T follicular helper cell (primary cell): Measurements from ENCODE around the gene LGMN.
"Not testable (repeated sequence)": the region's sequence is repeated elsewhere in the genome, so short reads cannot be mapped to it uniquely, and the experiment has no call there.

Source experiments
- DNase-seq: peaks from one replicate; pipeline ENCODE4 v3.0.0-alpha.2; 2020; ENCODE audit warnings: low read depth
- total RNA-seq, 2 experiments: gene quantifications; one replicate each; lab custom pipeline; 2026; lab: John Stamatoyannopoulos, UW

The LGMN gene
- 5.4 to 7.5 reads per million in 2 experiments for total RNA-seq

DNA sequence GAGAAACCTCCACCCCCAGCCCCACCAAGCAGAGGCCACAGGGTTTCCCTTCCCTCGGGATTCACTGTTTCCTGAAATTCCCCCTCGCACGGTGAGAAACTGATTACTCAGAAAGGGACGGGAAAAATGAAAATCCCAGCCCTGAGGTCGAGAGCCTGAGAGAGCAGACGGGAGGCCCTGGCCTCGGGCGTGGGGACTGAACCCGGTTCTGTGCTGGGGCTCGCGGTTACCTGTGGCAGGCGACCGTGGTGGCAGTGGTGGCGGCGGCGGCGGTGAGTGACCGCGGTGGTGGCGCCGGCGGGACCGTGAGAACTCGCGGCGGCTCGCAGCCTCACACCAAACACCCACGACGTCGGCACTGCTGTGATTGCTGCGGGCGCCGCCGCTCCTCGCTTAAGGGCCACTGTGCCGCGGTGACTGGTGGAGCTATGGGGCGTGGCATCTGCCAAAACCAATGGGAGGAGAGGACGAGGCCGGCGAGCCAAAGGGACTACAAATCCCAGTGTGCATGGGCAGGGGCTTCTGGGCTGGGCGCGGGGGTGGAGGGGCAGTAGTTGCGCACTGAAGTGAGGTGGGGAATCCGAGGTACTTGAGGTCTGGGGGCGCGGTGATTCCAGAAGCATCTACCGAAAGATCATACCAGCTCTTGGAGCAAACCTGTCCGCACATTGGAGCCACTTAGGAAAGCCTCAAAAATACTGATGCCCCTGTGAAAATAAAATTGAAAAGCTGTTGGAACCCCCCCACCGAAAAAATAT, at the start of gene LGMN:
TSS of gene LGMN (minus strand) at position 369 of the 758 bp plus-strand sequence. CDS start 15,841 bp downstream, outside the sequence.
- peak; percentile 68 for DNase-seq

DNA sequence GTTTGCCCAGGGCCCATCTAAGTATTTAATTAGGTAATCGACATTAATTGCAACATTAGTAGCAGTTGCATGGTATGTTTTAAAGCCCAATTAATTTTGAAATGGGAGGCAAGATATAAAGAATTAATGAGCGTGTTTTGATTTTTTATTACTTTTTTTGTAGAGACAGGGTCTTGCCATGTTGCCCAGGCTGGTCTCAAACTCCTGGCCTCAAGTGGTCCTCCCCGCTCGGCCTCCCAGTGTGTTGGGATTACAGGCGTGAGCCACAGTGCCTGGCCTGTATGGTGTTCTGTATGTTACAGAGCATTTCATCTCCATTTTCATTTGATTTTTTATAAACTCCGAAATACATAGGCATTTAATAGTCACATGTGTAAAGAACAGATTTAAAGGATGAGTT, 46.5 kb upstream of the LGMN start:
- DNase-seq, result no peak

DNA sequence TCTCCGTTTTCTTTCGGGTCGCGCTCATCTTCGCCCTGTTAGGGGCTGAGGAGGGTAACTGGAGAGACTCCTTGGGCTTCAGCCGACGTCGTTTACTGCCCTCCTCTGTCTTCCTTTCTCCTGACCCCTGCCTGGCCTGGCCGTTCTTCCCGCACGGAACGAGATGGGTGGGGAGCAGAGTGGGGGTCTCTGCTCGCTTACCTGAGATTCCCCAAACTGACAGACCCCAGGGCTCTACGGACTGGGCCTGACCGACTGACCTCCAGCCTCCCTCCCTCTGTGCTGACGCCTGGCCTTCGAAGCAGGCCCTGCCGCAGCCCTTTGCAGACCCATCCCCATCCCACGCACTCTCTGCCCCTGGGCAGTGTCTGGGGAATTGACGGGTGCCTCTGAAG, 46.1 kb upstream of the LGMN start:
- DNase-seq, result no peak

DNA sequence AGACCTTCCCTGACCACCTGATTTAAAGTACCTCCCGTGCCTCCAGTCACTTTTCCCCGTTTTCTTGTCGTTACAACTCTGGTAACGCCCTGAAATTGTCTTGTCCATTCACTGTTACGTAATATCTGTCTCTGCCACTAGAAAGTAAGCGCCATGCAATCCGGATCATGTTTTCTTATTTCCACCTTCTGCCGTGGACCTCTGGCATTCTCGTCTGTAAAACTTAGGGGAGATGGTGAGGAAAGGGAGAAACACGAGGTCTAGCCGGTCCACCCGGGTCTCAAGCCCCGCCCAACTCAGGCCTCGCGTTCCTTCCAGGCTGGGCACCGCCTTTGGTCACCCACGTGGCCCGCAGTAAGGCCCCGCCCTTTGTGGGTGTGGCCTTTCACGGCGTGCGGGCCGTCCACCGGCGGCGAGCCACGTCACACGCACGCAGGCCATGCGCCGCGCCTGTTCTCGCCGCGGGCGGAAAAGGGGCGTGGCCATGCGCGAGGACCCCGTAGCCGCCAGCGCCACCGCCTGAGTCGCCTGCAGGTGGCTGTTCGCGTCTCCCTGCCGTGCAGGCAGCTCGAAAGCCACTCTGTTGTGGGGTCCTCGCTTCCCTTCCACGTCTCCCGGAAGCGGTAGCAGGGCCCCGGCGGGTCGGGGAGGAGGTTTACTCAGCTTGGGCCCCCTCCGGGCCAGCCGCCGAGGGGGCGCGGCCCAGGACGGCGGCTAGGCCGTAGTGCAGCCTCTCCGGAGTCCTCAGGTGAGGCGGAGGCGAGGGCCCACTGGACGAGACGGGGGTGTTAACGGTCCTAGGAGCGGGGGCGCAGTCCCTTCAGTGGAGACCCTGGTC, 45.5 kb upstream of the LGMN start, which contains the start of gene GOLGA5:
TSS of gene GOLGA5 (plus strand) at position 597 of the 838 bp plus-strand sequence. CDS start 3,133 bp downstream, outside the sequence.
- DNase-seq, result peak; percentile 97

DNA sequence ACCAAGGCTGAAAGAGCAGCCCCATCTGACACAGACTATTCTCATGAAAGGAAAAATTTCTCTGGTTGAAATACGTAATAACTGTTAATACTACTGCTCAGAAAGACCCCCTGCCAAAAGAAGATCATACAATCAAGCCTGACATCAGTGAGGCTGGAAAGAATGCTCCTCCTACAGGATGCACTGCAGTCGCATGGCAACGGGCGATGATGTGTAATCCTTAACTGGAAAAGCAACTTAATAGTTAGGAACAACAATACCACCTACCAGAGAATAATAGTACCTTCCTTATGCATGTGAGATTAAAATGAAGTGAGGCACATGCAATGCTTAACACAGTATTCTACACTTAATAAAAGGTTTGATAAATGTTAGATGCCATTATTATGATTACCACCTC, 44.5 kb upstream of the LGMN start:
- DNase-seq, result no peak

DNA sequence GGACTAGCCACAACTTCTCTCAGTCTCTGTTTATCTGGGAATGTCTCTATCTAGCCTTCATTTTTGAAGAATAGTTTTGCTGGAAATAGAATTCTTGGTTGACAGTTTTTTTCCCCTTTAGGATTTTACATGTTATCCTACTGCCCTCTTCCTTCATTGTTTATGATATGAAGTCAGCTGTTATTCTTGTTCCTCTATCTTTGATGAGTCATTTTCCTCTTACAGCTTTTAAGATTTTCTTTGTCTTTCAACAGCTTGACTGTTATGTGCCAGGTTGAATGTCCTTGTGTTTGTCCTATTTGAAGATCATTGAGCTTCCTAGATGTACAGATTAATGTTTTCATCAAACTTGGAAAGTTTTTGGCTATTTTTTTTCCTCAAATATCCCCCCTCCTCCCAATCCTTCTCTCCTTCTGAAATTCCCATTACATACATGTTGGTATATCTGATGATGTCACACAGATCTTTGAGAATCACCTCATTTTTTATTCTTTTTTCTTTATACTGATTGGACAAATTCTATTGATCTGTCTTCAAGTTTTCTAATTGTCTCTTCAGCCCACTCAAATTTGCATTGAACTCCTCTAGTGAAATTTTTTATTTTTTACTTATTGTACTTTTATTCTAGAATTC, 41.1 kb upstream of the LGMN start:
- DNase-seq, result no peak

DNA sequence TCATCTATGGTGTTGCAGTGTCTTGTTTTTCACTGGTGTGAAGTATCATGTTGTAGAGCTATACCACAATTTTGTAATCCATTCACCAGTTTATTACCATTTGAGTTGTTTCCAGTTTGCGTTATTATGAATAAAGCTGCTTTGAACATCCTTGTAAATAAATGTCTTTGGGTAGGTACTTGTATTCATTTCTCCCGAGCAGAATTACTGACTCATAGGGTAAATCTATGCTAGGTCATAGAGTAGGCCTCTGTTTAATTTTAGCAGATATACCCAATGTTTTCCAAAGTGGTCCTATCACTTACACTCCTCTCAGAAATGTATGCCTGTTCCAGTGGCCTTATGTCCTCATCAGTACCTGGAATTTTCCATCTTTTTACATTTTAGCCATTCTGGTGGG, 39.1 kb upstream of the LGMN start:
- no peak for DNase-seq

DNA sequence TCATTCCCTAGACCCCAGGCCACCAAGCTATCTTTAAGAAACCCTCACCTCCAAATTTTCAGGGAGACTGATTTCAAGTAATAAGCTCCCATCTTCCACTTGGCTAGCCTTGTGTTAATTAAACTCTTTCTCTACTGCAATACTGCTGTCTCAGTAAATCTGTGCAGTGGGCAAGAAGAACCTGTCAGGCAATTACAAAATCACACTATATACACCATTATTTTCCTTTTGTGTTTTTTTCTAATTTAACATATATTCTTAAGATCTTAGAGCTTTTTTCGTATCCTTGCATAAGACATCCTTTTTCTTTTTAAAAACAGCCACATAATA, 38.0 kb upstream of the LGMN start:
- DNase-seq, result no peak

DNA sequence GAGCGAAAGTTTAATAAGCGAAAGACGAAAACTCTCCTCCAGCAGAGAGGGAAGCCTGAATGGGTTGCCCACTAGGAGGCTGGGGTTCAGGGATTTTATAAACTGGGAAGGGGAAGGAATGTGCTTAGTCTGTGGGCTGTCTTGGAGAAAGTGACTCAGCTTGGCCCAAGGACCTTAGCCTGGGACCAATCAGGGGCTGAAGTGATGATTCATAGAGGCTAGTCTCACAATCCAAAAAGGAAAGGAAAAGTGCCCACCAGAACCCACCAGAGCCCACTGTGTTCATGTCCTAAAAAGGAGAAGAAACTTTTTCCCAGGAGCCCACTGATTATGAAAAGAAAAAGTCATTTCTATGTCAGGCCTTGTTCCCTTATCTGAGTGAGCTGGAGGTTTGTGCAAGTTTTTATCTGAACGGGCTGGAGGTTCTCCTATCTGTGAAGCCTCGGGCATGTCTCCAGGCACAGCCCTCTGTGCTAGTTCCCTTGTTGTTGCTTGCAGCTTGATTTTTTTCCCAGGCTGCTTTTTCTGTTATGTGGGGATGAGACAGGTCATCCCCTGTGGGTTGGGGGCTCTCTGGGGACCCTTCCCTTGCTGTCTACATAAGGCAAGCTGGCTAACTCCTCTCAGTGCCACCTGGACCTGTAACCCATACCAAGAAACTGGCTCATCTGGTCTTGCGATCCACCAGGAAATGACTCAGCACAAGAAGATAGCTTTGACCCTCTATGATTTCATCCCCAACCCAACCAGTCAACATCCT, 37.4 kb upstream of the LGMN start:
- DNase-seq, result no peak

DNA sequence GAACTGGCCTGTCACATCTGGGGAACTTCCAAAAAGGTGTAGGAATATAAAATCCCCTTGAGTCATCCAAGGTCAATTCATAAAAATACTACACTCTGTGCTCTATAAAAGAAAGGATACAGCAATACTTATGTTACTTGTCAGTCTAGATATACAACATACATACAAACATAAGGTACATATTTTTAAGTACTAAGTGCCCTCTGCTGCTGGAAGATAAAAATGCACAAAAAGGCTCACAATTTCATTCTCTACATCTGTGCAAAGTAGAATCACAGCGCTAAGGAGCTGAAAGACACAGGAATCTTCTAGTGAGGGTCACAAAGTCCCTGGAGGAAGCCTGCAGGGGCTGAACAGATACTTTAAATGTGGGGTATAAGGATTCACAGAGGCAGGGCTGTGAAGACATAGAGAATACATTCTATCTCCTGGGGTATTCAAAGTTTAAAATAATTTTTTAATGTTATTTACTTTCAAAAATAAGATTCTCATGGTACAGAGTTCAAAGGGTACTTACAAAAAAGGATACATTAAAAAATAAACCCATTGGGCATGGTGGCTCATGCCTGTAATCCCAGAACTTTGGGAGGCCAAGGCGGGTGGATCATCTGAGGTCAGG, 35.5 kb upstream of the LGMN start:
- peak; percentile 3 for DNase-seq

DNA sequence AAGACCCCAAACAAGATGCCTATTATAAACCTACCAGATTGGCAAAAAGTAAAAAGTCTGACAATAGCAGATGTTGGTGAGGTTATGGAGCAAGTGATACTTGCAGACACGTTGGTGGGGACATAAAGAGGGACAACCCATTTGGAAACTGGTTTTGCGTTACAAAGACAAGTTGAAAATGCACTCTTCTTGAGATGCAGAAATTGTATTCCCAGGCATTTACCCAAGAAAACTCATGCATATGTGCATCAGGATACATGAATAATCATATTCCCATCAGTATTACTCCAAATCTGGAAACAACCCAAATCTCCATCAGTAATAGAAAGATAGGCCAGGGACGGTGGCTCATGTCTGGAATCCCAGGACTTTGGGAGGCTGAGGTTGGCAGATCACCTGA, 32.9 kb upstream of the LGMN start:
- DNase-seq, result no peak

DNA sequence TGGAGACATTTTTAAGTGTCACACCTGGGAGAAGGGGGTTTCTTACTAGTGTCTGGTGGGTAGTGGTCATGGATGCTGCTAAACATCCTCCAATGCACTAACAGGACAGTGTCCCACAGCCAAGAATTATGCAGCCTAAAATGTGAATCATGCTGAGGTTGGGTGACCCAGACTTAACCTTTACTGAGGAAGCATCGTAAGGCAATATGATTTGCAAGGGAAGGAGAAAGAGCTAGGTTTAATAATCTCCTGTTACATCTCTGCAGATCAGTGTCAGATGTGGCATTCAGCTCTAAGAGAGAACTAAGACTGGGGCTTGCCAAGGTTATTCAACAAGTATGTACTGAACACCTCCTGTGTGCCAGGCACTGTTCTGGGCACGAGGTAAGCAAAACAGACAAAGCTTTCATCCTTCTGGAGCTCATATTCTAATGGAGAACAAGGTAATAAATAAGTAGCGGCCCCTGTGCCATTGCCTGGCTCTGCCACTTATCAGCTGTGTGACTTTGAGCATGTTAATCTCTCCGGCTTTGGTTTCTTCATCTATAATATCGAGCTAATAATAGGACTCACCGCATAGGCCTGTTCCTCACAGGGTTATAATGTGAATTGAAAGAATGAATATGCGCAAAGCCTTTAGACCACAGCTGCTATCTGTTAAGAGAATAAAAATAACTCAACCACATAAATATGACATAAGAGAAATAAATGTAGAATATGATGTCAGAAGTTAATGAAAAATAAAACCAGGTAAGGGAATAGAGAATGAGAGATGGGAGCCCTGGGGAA, 32.2 kb upstream of the LGMN start:
- DNase-seq, result no peak

DNA sequence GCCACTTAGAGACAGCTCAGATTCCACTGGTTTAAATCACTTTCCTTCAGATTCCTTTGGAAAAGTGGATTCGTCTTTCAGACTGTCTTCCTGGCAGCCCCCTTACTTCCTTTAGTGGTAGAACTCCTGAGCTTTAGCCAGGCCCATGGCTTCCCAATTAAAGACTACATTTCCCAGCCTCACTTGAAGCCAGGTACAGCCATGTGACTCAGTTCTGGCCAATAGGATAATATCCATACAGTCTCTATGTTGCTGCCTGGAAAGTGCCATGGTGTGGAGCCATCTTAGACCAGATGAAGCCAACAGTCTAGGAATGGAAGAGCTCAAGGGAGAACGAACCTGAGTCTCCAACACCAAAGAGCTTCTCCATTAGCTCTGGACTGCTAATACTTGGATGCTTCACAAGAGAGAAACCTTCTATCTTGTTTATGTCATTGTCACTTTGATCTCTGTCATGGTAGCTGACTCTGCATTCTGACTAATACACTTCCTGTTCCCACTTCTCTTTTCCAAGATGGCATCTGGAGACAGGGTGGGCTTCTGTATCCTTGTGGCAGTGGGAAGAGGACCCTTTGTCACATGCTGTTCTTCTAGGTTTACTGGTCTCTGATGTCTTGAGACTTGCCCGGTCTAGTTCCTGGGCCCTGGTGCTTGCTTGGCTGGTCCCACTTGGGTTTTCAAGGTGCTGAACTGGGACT, 30.6 kb upstream of the LGMN start:
- DNase-seq, result not testable (repeated sequence)

DNA sequence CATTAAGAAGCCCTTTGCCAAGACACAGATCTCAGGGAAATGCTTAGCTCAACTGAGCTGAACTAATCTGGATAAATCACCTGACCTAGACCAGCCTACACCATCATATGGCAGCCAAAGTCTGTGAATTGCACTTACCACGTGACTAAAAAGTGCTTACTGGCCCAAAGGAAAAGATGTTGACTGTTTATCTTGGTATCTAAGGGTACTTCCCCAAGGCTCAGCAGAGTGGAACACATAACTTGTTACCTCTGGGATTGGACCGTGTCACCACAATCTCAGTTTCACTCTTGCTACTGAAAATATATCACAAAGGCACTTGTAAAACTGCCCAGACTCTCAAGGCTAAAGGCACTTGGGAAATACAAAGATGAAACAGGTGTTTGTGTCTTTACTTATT, 26.9 kb upstream of the LGMN start:
- DNase-seq, result not testable (repeated sequence)

DNA sequence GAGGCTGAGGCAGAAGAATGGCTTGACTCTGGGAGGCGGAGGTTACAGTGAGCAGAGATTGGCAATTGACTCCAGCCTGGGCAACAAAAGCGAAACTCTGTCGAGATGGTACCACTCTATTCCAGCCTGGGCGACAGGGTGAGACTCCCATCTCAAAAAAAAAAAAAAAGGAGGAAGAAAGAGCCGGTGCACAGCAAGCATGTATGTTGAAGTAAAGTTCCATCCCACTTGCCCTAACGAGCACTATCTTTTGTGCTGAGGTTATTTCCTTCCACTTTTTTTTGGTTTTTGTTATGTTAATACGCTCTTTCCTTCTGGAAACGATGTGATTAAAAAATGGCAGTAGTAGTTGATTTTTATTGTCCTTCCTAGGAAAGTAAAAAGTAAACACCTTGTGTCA, 26.1 kb upstream of the LGMN start:
- no peak for DNase-seq

DNA sequence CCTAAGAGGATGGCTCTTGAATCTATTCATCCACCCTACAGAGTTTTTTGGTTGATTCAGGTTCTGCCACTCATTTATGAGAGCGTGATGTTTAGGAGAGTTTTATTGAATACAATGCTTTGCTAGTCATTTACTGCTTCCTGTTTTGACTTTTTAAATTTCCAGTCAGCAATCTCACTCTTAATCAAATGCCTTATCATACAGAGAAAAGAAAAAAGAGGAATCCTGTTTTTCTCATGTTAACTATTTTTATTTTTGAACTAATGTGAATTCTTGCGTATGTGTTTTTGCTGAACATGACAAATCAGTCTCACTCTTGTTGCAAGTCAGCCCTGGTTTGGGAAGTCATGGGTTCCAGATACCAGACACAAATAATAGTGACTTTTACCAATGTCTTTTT, 22.1 kb upstream of the LGMN start:
- no peak for DNase-seq

DNA sequence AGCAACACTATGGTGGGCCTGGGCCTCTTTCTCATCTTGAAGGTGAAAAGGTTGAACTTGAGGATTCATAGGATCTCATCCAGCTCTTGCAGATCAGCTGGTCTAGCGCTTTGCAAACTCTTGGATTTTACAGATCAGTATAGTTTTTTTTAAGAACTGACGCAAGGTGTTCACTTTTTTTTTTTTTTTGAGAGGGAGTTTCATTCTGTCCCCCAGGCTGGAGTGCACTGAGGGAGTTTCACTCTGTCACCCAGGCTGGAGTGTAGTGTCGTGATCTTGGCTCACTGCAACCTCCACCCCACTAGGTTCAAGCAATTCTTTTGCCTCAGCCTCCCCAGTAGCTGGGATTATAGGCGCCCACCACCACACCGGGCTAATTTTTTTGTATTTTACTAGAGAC, 20.4 kb upstream of the LGMN start:
- no peak for DNase-seq

DNA sequence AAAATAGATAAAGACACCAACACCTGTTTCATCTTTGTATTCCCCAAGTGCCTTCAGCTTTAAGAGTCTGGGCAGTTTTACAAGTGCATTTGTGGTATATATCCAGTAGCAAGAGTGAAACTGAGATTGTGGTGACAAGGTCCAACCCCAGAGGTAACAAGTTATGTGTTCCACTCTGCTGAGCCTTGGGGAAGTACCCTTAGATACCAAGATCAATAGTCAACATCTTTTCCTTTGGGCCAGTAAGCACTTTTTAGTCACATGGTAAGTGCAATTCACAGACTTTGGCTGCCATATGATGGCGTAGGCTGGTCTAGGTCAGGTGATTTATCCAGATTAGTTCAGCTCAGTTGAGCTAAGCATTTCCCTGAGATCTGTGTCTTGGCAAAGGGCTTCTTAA, 19.8 kb upstream of the LGMN start:
- DNase-seq, result not testable (repeated sequence)

DNA sequence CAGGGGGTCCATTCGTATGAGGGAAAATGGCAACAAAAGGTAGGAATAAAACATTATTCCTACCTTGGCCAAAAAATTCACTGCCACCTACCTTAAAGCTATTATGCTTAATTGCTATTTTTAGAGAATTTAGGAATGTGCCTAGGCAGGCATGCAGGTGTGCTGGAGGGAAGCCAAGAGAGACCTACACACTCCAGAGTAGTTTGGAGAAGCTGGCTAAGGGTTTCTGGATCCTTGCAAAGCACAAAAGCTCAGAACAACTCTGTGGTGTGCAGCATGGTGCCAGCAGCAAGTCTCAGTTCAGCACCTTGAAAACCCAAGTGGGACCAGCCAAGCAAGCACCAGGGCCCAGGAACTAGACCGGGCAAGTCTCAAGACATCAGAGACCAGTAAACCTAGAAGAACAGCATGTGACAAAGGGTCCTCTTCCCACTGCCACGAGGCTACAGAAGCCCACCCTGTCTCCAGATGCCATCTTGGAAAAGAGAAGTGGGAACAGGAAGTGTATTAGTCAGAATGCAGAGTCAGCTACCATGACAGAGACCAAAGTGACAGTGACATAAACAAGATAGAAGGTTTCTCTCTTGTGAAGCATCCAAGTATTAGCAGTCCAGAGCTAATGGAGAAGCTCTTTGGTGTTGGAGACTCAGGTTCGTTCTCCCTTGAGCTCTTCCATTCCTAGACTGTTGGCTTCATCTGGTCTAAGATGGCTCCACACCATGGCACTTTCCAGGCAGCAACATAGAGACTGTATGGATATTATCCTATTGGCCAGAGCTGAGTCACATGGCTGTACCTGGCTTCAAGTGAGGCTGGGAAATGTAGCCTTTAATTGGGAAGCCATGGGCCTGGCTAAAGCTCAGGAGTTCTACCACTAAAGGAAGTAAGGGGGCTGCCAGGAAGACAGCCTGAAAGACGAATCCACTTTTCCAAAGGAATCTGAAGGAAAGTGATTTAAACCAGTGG, 15.5 kb upstream of the LGMN start:
- not testable (repeated sequence) for DNase-seq
